Activated CD8-positive, alpha-beta T cell treated with anti-CD3 and anti-CD28 coated beads, Interleukin-2, amount 10 ng/mL, durations not matched to agents 7 days and 5 days (primary cell): ENCODE results near the gene DUSP5. TPM values are rescaled to one million over a fixed set of nuclear protein-coding genes. Genes with fewer than 3 reads are reported as not detected.
A peak's percentile ranks its signal among the peaks of the same experiment; 100 is the strongest.

Source experiments
- ATAC-seq: fragments of 150-1000 bp; cut with Tn5 transposase; one replicate; pipeline ENCODE4 v1.10.0; 2021; ENCODE audit warnings: moderate library complexity
- CTCF ChIA-PET: fragments of 350-600 bp; sonication (Branson Sonifier 250); formaldehyde crosslinking; loops from one replicate; lab custom pipeline; 2021; ENCODE audit warnings: antibody characterized with exemption; lab: Charles Lee
- POLR2A ChIA-PET: fragments of 350-600 bp; sonication (Branson Sonifier 250); formaldehyde crosslinking; loops from one replicate; lab custom pipeline; 2021; ENCODE audit warnings: antibody characterized with exemption; lab: Charles Lee
- DNase-seq: peaks from one replicate; pipeline ENCODE4 v3.0.0-alpha.2; 2020
- H3K27ac Mint-ChIP-seq: one replicate; pipeline ENCODE4 v1.8.0; 2021; ENCODE audit warnings: mild to moderate bottlenecking, mixed read lengths
- H3K27me3 Mint-ChIP-seq: one replicate; pipeline ENCODE4 v1.8.0; 2021; ENCODE audit warnings: low read depth, mixed read lengths
- H3K36me3 Mint-ChIP-seq: one replicate; pipeline ENCODE4 v1.8.0; 2021; ENCODE audit warnings: low read depth, mixed read lengths
- H3K4me1 Mint-ChIP-seq: one replicate; pipeline ENCODE4 v1.8.0; 2021; ENCODE audit warnings: low read depth, mixed read lengths
- H3K4me3 Mint-ChIP-seq: one replicate; pipeline ENCODE4 v1.8.0; 2021; ENCODE audit warnings: mild to moderate bottlenecking, mixed read lengths
- H3K9me3 Mint-ChIP-seq: one replicate; pipeline ENCODE4 v1.8.0; 2022; ENCODE audit warnings: mixed read lengths; ENCODE audit not compliant: insufficient read depth
- total RNA-seq, 2 experiments: library from RNA; stranded (reverse); gene quantifications; one replicate each; pipeline ENCODE4 v1.2.3, GENCODE V29; 2021

Gene DUSP5
- total RNA-seq, 2 experiments from 2014 or later: 26.8 to 27.8 TPM

DNA sequence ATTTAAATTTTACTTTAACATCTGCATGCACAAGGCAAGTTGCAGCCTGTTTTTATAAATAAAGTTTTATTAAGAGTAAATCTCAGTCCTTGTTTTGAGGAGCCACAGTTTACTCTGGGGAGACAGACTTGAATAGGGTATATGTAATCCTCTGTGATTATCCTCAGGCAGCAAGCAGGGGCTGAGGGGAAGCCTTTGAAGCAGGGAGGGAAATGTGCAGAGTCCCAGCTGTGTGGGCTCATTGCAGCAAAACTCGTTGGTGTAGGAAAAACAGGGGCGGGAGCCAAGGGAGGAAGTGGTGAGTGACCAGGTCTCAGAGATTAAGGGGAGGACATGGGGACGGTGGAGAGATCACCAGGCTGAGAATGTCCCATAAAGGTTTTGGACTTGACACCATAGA is 35.4 kb downstream of the DUSP5 start:
- DNase-seq (no peak), ATAC-seq (no peak)
- Mint-ChIP-seq H3K9me3 (no peaks in the 10 kb centered on the region), H3K27ac (no peak overlapping the region), H3K27me3 (no peaks in the 10 kb centered on the region), H3K36me3 (no peaks in the 10 kb centered on the region), H3K4me1 (peaks cover 60% of the 10 kb centered on the region), H3K4me3 (no peak overlapping the region)
- CTCF ChIA-PET: interaction anchor here (2.0 kb wide), 1 partner anchor 13 kb away, joined by 5 read pairs; no protein-coding TSS in a partner anchor
- POLR2A ChIA-PET: no interaction called here

GRCh38 chr10:110534571-110534970 is 36.9 kb downstream of the DUSP5 start:
- CTCF ChIA-PET: interaction anchor here (0.6 to 1.2 kb wide), 3 partner anchors 12 to 229 kb away, joined by 3 to 4 read pairs (median 3); no protein-coding TSS in a partner anchor
- H3K27me3 Mint-ChIP-seq: no peaks in the 10 kb centered on the region
- H3K9me3 Mint-ChIP-seq: no peaks in the 10 kb centered on the region
- no peak overlapping the region for H3K4me3 Mint-ChIP-seq
- POLR2A ChIA-PET: interaction anchor here (1.0 to 1.1 kb wide), 2 partner anchors 31 to 34 kb away, joined by 3 to 4 read pairs; no protein-coding TSS in a partner anchor
- no peak overlapping the region for H3K27ac Mint-ChIP-seq
- peaks cover 47% of the 10 kb centered on the region for H3K4me1 Mint-ChIP-seq
- H3K36me3 Mint-ChIP-seq: no peaks in the 10 kb centered on the region
- DNase-seq (peak; percentile 44), ATAC-seq (no peak)

DNA sequence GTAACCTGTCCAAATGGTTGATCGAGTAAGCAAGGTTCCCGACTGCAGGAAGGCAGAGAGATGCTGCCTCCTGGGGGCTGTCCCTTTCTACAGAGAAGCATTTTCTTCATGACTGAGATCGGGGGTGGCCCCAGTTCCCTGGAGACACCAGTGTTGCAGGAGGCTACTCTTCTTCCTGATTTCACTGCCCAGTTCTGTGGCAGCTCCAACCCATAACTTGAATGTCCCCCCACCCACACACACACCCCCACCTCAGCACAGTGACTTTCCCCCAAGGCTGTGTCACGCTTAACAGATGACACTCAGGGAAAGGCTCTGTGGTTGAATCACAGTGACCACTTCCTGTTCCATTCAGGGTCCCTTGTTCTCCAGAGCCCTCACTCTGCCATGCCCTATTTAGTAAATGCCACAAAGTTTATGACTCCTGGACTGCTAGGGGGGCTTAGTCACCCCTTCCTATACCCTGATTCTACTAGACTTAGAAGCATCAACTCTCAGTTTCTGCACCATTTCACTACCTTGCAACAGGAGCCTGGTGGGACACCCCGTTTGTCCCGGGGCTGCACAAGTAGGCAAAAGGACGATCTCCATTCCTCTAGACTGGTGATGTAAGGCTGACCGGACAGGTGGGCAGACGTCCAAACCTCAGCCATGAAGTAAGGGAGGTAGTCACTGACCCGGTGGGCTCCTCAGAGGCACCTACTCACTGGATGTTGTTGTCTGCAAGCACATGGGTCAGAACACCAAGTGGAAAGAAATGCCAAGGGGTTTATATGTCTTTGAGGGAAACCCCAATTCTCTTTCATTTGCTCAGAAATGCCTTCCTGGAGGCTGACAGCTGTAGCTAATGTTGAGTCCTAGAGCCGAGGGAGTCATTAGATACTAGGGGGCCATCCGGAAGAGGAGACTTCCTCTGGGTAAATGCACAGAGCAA is 38.5 kb downstream of the DUSP5 start:
- CTCF ChIA-PET: interaction anchor here (0.6 to 1.6 kb wide), 2 partner anchors 11 to 37 kb away, joined by 4 to 6 read pairs; no protein-coding TSS in a partner anchor
- no peaks in the 10 kb centered on the region for H3K27me3 Mint-ChIP-seq

GRCh38 chr10:110539091-110539490 is 41.4 kb downstream of the DUSP5 start:
- ATAC-seq: no peak
- Mint-ChIP-seq H3K9me3 (no peaks in the 10 kb centered on the region), H3K27me3 (no peaks in the 10 kb centered on the region), H3K27ac (no peak overlapping the region), H3K36me3 (no peaks in the 10 kb centered on the region), H3K4me3 (no peak overlapping the region), H3K4me1 (peaks cover 37% of the 10 kb centered on the region)
- POLR2A ChIA-PET: no interaction called here
- no peak for DNase-seq
- CTCF ChIA-PET: interaction anchor here (1.0 to 1.7 kb wide), 6 partner anchors 8 to 205 kb away, joined by 3 to 6 read pairs (median 4); no protein-coding TSS in a partner anchor

More for the DNA sequence above, 38.5 kb downstream of the DUSP5 start:
- Mint-ChIP-seq H3K36me3 (no peaks in the 10 kb centered on the region), H3K9me3 (no peaks in the 10 kb centered on the region), H3K4me1 (peaks cover 38% of the 10 kb centered on the region), H3K4me3 (peak overlapping the region; percentile 41), H3K27ac (peak overlapping the region; percentile 69)
- peak; percentile 89 for ATAC-seq
- POLR2A ChIA-PET: interaction anchor here (0.6 to 0.9 kb wide), 2 partner anchors 13 to 32 kb away, joined by 3 read pairs; no protein-coding TSS in a partner anchor
- DNase-seq: peak; percentile 78

- DNase-seq (no peak), ATAC-seq (no peak)
- H3K4me1 Mint-ChIP-seq: peaks cover 29% of the 10 kb centered on the region
- CTCF ChIA-PET: interaction anchor here (0.9 to 1.7 kb wide), 10 partner anchors 10 to 247 kb away, joined by 3 to 6 read pairs (median 4); partner anchors contain the start of gene SMNDC1
- H3K4me3 Mint-ChIP-seq: no peak overlapping the region
- H3K27me3 Mint-ChIP-seq: no peaks in the 10 kb centered on the region
- H3K27ac Mint-ChIP-seq: no peak overlapping the region
- H3K9me3 Mint-ChIP-seq: no peaks in the 10 kb centered on the region
- POLR2A ChIA-PET: interaction anchor here (0.6 kb wide), 1 partner anchor 33 kb away, joined by 3 read pairs; no protein-coding TSS in a partner anchor
- H3K36me3 Mint-ChIP-seq: no peaks in the 10 kb centered on the region
These were observed 42.3 kb downstream of the DUSP5 start for GRCh38 chr10:110540031-110540430.

GRCh38 chr10:110544958-110545537 is 47.3 kb downstream of the DUSP5 start:
- Mint-ChIP-seq H3K27me3 (peaks cover 8% of the 10 kb centered on the region), H3K36me3 (no peaks in the 10 kb centered on the region), H3K4me3 (no peak overlapping the region), H3K4me1 (peaks cover 14% of the 10 kb centered on the region), H3K9me3 (no peaks in the 10 kb centered on the region), H3K27ac (no peak overlapping the region)
- no peak for ATAC-seq
- CTCF ChIA-PET: interaction anchor here (0.6 to 7.3 kb wide), 12 partner anchors 10 to 239 kb away, joined by 3 to 94 read pairs (median 4); partner anchors contain the start of gene SMNDC1
- POLR2A ChIA-PET: interaction anchor here (1.4 kb wide), 1 partner anchor 48 kb away, joined by 4 read pairs; no protein-coding TSS in a partner anchor
- DNase-seq: no peak

GRCh38 chr10:110546077-110546476 is 48.4 kb downstream of the DUSP5 start:
- peaks cover 14% of the 10 kb centered on the region for H3K27me3 Mint-ChIP-seq
- ChIA-PET POLR2A (interaction anchor here (1.0 to 1.4 kb wide), 4 partner anchors 47 to 241 kb away, joined by 4 to 5 read pairs (median 4); no protein-coding TSS in a partner anchor), CTCF (interaction anchor here (0.9 to 7.3 kb wide), 31 partner anchors 9 to 301 kb away, joined by 3 to 94 read pairs (median 6); partner anchors contain the start of gene SMNDC1)
- DNase-seq: no peak
- no peak for ATAC-seq
- H3K4me1 Mint-ChIP-seq: peaks cover 13% of the 10 kb centered on the region
- no peak overlapping the region for H3K27ac Mint-ChIP-seq
- no peak overlapping the region for H3K4me3 Mint-ChIP-seq
- no peaks in the 10 kb centered on the region for H3K9me3 Mint-ChIP-seq
- H3K36me3 Mint-ChIP-seq: no peaks in the 10 kb centered on the region

DNA sequence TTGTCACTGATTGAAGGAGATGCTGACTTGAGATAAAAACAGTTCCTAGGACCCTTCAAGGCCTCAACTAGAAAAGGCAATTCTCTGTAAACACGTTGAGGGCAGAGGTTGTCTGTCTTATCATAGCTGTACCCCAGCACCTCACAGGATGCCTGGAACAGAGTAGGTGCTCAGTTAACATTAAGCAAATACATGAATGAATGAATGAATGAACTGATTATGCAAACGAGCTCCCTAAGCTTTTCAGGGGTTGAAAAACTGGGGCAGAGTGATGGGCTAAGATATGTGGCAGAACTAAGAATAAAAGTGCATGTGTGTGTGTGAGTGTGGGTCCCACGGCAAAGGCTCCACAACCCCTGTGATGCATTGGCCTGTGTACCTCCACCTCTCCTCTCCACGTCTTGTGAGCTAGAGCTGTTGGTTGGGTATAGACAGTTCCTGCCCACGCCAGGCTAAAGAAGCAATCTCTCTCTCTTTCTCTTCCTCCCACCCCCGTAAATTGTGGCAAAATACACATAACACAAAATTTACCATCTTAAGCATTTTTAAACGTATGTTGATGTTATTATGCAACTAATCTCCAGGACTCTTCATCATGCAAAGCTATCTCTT is 48.9 kb downstream of the DUSP5 start:
- CTCF ChIA-PET: interaction anchor here (0.6 to 7.3 kb wide), 48 partner anchors 8 to 440 kb away, joined by 3 to 94 read pairs (median 4); partner anchors contain the start of gene SMNDC1
- Mint-ChIP-seq H3K27ac (no peak overlapping the region), H3K9me3 (no peaks in the 10 kb centered on the region), H3K36me3 (no peaks in the 10 kb centered on the region), H3K4me3 (no peak overlapping the region), H3K4me1 (peaks cover 13% of the 10 kb centered on the region), H3K27me3 (peaks cover 18% of the 10 kb centered on the region)
- peak; percentile 32 for ATAC-seq
- POLR2A ChIA-PET: interaction anchor here (0.5 to 1.4 kb wide), 6 partner anchors 22 to 241 kb away, joined by 4 to 5 read pairs (median 4); no protein-coding TSS in a partner anchor
- DNase-seq: peak; percentile 4

GRCh38 chr10:110547139-110547761 is 49.5 kb downstream of the DUSP5 start:
- H3K27me3 Mint-ChIP-seq: peaks cover 24% of the 10 kb centered on the region
- ATAC-seq (peak; percentile 76), DNase-seq (peak; percentile 45)
- H3K27ac Mint-ChIP-seq: no peak overlapping the region
- ChIA-PET POLR2A (interaction anchor here (0.5 to 1.2 kb wide), 5 partner anchors 21 to 242 kb away, joined by 4 to 5 read pairs (median 5); no protein-coding TSS in a partner anchor), CTCF (interaction anchor here (0.6 to 7.3 kb wide), 48 partner anchors 9 to 440 kb away, joined by 3 to 94 read pairs (median 4); partner anchors contain the start of gene SMNDC1)
- H3K4me1 Mint-ChIP-seq: peaks cover 13% of the 10 kb centered on the region
- no peaks in the 10 kb centered on the region for H3K9me3 Mint-ChIP-seq
- no peak overlapping the region for H3K4me3 Mint-ChIP-seq
- H3K36me3 Mint-ChIP-seq: no peaks in the 10 kb centered on the region

DNA sequence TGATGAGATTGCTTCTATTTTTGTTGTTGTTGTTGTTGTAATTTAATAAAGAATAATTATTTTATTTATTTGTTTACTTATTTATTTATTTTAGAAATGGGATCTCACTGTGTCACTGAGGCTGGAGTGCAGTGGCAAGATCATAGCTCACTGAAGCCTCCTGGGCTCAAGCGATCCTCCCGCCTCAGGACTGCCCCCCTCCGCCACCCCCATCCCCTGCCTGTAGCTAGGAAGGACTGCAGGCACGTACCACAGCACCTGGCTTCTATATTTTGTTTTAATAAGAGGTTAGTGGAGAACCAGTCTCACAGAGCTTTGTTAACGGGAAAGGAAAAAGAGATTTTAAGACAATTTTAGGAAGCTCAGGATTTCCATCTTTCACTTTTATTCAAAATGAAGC is 50.3 kb downstream of the DUSP5 start:
- H3K27me3 Mint-ChIP-seq: peaks cover 31% of the 10 kb centered on the region

More for the DNA sequence above, 50.3 kb downstream of the DUSP5 start:
- ATAC-seq: no peak
- H3K27ac Mint-ChIP-seq: no peak overlapping the region
- peaks cover 13% of the 10 kb centered on the region for H3K4me1 Mint-ChIP-seq
- ChIA-PET POLR2A (interaction anchor here (0.6 to 0.8 kb wide), 2 partner anchors 50 to 195 kb away, joined by 3 to 5 read pairs; no protein-coding TSS in a partner anchor), CTCF (interaction anchor here (1.1 to 7.3 kb wide), 9 partner anchors 9 to 242 kb away, joined by 3 to 94 read pairs (median 5); partner anchors contain the start of gene SMNDC1)
- H3K9me3 Mint-ChIP-seq: no peaks in the 10 kb centered on the region
- no peaks in the 10 kb centered on the region for H3K36me3 Mint-ChIP-seq
- no peak overlapping the region for H3K4me3 Mint-ChIP-seq
- DNase-seq: no peak
